GM21526 (cell line): Measurements from ENCODE around the gene LHB.
"Not testable (repeated sequence)": the region's sequence is repeated elsewhere in the genome, so short reads cannot be mapped to it uniquely, and the experiment has no call there.

ENCODE experiments used
- ATAC-seq: cut with Tn5 transposase; IDR thresholded peaks from one replicate; pipeline ENCODE4 v1.9.1; 2021; ENCODE audit warnings: moderate library complexity; ENCODE audit not compliant: unreplicated experiment, low FRiP score

Gene LHB

GRCh38 chr19:49017041-49017665 lies at the start of gene LHB:
TSS of gene LHB (minus strand) at chr19:49017091. CDS start at chr19:49017081, 10 bp downstream.
- no peak for ATAC-seq

- no peak for ATAC-seq
These were observed 49.1 kb upstream of the LHB start for GRCh38 chr19:49065905-49066512.

- ATAC-seq: no peak
These were observed 48.1 kb upstream of the LHB start, which contains the start of gene NTF4 for GRCh38 chr19:49064768-49065611. TSS of gene NTF4 (minus strand) at chr19:49064818. CDS start at chr19:49061997, 2,821 bp downstream.

- no peak for ATAC-seq
These were observed 47.2 kb upstream of the LHB start for GRCh38 chr19:49064029-49064629.

GRCh38 chr19:49061445-49061844 lies 44.6 kb upstream of the LHB start:
- no peak for ATAC-seq

GRCh38 chr19:49061000-49061399 lies 44.1 kb upstream of the LHB start:
- ATAC-seq: no peak

- ATAC-seq: no peak
These were observed 42.2 kb upstream of the LHB start for GRCh38 chr19:49059053-49059452.

- no peak for ATAC-seq
These were observed 41.7 kb upstream of the LHB start for GRCh38 chr19:49058562-49058961.

GRCh38 chr19:49057636-49058234 lies 40.8 kb upstream of the LHB start, which contains the start of gene CGB7:
TSS of gene CGB7 (minus strand) at chr19:49057749. CDS start at chr19:49055375, 2,374 bp downstream.
- no peak for ATAC-seq

GRCh38 chr19:49056902-49057596 lies 40.2 kb upstream of the LHB start:
- not testable (repeated sequence) for ATAC-seq

GRCh38 chr19:49056101-49056901 lies 39.4 kb upstream of the LHB start:
- ATAC-seq: no peak

- ATAC-seq: not testable (repeated sequence)
These were observed 33.6 kb upstream of the LHB start for GRCh38 chr19:49050376-49051033.

GRCh38 chr19:49049834-49050233 lies 32.9 kb upstream of the LHB start:
- not testable (repeated sequence) for ATAC-seq

GRCh38 chr19:49049011-49049410 lies 32.1 kb upstream of the LHB start, which contains the start of gene CGB8:
TSS of gene CGB8 (minus strand) at chr19:49049111. CDS start at chr19:49048739, 372 bp downstream.
- not testable (repeated sequence) for ATAC-seq

GRCh38 chr19:49043548-49043947 lies 26.7 kb upstream of the LHB start, which contains the start of gene CGB5:
TSS of gene CGB5 (plus strand) at chr19:49043848. CDS start at chr19:49044210, 362 bp downstream.
- not testable (repeated sequence) for ATAC-seq

GRCh38 chr19:49042666-49043065 lies 25.8 kb upstream of the LHB start:
- ATAC-seq: not testable (repeated sequence)

GRCh38 chr19:49042177-49042576 lies 25.3 kb upstream of the LHB start:
- no peak for ATAC-seq

- not testable (repeated sequence) for ATAC-seq
These were observed 22.8 kb upstream of the LHB start for GRCh38 chr19:49039736-49040135.
